Activated CD4-positive, alpha-beta T cell treated with anti-CD3 and anti-CD28 coated beads, Interleukin-2, amount 50 U/mL, for 24 hours (primary cell): ENCODE data around the gene TBC1D1.

Source experiments
- DNase-seq, 2 donors: peaks; one replicate each; pipeline ENCODE4 v3.0.0-alpha.2; 2020; ENCODE audit warnings: low read depth in 1 of 2, low spot score in 1 of 2

The TBC1D1 gene

DNA sequence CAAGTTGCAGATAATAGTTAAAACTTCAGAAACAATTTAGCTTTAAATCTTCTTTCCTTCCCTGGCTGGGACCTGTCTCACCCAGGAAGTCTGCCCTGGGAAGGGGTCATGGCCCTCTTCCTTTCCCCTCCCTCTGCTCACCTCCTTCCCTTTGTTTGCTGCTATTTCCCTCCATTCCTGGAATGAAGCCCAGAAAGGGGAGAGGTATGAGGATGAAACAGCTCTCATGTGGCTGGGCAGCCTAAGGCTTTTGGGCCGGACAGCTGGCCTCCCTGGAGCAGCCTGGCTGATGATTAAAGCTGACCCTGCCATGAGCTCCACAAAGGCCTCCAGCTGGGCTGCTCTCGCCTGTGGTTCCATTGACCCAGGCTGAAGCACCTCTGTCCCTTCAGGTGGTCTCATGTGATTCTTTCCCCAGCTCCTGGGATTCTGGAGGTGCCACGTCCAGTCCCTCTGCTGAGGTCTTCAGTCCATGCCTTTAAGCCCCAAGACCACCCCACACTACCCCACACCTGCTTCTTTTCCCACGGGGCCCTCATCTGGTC lies 271.4 kb downstream of the TBC1D1 start:
- DNase-seq: no peak

DNA sequence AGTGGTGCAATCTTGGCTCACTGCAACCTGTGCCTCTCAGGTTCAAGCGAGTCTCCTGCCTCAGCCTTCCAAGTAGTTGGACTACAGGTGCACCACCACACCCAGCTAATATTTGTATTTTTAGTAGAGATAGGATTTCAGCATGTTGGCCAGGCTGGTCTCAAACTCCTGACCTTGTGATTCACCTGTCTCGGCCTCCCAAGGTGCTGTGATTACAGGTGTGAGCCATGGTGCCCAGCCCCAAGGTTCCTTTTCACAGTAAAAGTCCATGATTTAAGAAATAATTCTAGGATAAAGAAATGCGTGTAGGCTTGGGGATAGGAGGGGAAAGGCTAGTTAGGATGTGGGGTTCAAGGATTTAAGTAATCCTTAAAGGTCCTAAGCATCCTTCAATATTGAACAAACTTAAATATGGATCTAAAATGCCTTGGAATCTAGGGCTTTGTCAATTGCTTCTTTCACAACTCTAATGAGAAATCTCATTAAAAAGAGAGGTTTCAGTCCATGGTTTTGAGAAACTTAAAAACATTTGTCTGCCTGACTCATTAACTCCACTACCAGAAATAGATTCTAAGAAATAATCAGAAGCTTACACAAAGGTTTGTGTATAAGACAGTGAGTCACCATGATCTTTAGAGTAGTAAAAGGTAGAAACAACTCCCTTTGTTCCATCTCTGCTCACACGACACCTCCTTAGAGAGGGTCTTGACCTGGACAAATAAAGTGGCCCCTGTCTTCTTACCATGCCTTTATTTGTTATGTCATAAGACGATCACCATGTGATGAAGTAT lies 272.5 kb downstream of the TBC1D1 start:
- DNase-seq: no peak

DNA sequence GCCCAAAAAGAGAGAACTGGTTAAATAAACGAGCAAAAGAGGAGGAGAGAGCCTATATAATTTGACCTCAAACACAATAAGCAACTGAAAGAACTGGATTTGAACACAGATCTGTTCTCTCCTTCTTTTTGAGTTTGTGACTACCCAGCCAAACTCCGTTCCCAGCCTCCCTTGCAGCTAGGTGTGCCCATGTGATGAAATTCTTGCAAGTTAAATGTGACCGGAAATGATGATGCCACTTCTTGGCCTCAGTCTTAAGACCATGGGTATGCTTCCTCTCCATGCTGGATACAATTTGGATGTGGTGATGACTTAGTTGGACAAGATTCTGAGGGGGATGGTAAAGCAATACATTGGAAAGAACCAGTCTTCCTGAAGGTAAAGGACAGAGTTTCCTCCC lies 273.5 kb downstream of the TBC1D1 start:
- no peak for DNase-seq

DNA sequence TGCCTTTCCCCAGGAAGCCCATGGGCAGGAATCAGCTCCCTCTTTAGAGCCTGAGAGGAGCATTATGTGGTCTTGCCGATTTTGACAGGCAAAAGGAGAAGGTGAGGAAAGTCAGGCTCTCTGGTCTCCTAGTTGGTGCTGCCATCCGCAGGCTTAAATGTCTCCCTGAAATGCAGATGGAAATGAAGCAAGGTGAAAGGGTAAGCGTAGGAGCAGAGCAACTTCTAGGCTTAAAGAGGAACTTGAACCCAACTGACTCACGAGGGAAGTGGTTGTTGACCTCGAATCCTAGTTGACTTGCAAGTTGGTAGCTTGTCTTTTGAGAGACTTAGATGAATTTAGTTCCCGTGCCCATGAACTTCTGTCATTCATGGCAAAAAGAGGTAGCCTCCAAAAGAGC lies 275.2 kb downstream of the TBC1D1 start:
- DNase-seq: no peak

DNA sequence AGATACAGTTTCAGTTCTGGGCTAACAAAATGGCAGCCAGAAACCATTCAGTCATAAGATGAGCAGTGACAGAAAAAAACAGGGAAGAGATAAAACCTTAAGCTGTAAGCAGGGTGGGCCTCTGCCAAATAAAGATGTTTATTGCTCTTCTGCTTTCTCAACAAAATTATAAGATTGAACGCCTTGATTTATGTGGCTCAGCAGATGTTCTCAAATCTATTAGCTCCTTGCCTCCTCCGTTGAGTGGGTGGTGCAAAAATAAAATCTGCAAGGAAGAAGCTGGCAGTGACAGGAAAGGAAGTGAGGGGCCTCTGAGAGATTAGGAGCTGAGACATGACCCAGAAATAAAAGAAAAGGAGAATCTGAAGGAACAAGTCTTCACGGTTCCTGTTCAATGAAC lies 275.9 kb downstream of the TBC1D1 start:
- no peak for DNase-seq

DNA sequence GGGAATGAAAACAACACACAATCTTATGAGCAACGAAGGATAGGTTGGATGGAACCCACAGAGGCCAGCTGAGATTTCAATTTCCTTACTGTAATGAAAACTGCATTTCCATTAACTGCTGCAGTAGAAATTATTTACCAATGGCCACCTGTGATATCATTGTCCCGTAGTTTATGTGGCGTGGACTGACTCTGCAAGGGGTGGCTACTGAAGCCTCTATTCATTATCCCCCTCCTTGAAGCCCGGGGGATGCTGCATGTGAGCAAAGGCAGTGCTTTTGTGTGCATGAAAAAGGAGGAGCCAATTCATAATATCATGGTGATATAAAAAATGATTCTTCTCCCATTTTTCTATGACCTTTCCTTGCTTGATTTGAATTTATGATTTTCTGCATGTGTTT lies 277.1 kb downstream of the TBC1D1 start:
- no peak for DNase-seq

DNA sequence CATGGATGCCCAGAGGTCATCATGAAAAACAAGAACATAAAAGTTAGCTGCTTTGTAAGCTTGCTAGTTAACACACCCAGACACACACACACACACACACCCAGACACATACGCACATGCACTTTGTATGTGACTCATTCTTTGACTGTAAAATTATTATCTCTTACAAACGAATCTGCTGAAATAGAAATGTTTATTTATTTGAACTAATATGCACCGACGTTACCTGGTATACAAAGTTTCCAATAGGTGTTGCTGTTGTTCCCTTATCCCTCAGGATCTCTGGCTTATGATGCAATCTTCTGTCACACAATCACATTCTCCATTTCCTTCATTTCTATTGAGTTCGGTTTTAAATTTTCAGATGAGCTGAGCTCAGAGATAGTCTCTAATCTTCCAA lies 278.6 kb downstream of the TBC1D1 start:
- no peak for DNase-seq

DNA sequence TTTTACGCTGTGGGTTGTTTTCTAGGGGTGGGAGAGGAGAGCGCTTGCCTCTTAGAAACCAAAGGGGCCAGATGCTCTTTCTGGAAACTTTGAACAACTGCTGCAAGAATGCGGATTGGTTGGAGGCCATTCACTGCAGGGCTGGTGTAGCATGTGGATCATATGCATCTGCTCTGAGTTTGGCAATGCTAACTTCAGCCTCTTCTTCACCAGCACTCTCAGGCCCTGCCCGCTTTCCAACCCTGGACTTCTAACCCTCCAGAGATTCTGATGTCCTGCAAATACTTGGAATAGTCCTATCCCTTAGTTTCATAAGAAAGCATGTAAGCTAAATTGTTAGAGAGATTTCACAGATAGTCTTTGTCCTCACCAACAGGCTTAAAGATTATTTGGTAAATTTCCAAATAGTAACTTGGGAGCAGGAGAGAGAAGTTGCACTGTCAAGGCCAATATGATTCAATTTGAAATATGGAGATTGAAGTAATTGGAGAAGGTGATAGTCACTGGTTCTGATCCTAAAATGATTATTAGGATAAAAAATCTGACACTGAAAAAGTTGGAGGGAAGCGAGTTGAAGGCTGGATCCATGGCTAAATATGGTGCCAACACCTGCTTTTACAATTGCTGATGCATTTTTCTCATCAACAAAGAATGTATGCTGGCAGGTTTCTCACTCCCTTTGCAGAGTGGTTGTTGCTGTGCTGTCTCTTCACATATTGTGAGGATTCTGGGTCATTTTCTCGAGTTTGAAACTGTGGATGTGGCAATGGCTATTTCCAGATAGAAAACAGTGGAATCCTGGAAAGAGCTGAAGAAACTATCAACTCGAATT lies 279.7 kb downstream of the TBC1D1 start:
- no peak for DNase-seq

DNA sequence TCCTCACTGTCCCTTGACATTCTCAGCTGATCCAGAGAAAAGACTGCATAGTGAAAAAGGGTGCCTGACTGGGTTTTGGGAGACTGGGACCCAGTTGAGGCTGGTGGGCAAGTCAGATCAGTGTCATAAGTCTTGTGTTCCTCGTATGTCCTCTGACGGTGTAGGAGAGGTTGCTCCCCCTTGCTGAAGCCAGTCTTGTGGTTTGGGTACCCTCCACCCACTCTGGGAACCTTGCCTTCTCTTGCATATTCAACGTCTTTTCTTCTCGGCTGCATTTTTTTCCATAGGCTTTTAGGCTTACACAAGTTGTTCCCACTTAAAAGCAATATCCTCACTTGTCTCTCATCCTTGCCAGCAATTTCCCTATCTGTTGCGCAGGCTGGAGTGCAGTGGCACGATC lies 281.2 kb downstream of the TBC1D1 start:
- no peak for DNase-seq

DNA sequence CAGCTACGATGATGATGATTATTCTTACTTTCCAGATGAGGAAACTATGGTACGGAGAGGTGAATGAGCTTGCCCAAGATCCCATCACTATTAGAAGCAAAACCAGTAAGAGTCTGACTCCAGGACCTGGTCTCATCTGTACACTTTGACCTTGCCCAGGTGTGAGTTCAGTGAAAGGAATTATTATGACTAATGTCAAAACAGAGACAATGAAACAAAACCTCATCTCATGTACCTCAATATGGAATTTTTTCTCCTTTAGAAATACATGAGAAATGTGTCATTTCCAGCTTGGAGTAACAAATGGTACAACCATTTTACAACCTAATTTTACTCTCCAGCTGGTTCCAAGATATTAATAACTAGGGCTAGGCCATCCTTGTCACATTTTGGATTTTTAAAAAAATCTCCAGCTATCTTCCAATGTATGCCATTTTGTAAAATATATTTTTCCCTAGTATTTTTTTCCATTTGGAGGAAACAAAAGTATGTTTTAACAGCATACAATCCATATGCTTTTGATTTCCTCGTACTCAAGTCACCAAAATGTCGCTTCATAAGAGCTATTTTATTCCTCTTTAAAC lies 283.1 kb downstream of the TBC1D1 start:
- DNase-seq: no peak

DNA sequence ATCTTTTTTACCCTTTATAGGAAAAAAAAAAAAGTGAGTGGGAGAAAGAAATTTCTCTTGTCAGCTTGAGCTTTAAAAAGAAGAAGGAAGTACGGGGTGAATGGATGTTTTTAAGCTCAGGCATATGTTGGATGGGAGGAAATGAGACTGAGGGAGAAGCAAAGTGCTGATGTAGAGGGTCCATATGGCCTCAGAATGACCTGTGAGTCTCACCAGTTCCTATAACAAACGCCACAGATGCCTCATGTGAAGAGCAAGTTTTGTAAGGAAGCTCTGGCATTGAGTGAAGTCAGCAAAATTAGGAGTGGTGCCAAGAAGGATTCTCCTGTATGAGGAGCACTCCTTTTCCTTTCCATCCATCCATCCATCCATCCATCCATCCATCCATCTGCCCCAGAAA lies 283.9 kb downstream of the TBC1D1 start:
- DNase-seq: no peak

DNA sequence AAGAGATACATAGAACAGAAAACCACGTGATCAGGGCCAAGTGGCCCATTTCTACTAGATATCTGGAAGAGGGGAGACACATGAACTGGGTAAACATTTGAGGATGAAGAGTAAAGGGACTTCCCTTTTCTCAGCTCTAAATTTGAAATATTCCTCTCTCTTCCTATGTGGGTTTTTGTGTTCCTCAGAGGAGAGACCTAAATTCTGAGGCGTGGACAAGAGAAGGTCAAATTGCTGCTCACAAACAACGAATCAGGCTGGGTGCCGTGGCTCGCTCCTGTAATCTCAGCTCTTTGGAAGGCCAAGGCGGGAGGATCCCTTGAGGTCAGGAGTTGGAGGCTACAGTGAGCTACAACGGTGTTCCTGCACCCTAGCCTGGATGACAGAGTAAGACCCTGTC lies 285.3 kb downstream of the TBC1D1 start:
- no peak for DNase-seq

DNA sequence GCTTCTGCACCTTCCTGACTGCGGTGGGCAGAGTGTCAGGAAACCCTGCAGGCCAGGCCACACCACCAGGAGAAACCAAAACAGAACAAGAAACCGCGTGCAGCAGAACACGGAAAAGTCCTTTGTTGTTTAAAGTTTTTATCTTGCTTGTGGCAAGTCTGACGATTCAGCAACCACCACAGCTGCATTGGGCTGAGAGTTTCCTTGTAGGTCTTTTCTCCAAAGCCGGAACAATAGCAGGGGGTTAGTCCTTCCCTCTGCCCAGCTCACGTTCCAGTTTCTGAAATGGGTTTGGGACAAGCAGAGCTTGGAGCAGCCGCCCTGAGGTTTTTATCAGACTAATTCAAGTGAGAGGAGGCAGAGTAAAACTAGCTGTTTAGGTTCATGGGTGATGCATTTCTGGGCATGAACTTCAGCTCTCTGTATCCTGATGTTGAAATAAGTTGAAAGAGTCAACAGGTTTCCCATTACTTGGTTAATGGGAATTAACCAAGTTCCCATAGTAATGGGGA lies 286.2 kb downstream of the TBC1D1 start:
- DNase-seq: peak in 1 of 2 donors; percentile 51

DNA sequence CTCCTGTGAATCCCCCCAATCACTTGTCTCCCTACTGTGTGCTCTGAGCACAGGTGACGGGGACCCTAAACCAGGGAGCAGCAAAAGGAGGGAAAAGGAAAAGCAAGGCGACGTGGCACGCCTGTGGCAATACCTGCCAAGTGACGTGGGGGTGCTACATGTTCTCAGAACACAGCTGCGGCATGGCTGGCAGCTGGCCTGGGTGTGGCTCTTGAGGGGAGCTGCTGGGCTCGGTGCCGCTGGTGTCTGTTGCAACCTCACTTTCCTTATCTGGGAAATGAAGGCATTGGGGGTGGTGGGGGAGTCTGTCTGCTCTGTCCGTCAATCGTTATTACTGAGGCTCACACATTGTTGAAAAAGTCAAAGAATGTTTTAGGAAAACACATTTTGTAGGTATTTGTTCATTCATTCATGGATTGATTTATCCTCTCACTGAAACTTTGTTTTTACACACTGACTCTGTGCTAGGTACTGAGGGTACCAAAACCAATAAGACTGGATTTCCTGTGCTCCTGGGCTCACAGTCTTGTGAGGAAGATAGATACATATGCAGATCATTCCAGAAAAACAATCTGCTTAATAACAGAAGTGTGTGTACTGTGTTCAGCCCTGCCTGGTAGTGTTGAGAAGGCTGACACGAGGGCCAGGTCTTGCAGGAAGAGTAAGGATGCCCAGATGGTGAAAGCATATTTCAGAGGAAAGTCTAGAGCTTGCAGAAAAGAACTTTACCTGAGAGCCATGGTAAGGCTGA lies 286.9 kb downstream of the TBC1D1 start:
- DNase-seq: peak in 1 of 2 donors; percentile 18

DNA sequence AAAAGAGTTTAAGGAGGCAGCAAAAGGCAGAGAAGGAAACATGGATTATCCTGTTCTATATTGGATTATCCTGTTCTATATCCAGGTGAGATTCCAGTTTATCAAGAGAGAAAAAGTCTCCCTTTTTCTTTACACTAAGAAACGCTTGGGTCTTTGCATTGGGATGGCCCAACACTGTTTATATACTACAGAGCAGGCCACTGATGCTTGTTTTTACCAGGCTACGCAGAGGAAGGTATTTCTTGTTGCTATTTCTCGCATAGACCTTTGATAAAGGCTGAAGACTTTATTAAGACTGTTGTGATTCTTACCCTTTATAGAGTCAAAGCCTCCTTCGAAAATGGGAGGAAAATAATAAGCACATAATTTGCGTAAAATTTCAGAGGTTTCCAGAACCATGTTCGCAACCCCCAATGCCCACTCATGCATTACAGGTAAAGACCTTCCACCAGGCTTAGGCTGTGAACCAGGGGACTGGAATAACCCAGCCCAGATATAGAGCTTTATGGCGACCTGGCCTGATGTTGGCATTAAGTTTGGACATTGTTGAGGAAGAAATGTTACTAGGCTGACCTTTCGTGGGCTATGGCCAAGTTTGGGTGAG lies 287.6 kb downstream of the TBC1D1 start:
- DNase-seq: no peak

DNA sequence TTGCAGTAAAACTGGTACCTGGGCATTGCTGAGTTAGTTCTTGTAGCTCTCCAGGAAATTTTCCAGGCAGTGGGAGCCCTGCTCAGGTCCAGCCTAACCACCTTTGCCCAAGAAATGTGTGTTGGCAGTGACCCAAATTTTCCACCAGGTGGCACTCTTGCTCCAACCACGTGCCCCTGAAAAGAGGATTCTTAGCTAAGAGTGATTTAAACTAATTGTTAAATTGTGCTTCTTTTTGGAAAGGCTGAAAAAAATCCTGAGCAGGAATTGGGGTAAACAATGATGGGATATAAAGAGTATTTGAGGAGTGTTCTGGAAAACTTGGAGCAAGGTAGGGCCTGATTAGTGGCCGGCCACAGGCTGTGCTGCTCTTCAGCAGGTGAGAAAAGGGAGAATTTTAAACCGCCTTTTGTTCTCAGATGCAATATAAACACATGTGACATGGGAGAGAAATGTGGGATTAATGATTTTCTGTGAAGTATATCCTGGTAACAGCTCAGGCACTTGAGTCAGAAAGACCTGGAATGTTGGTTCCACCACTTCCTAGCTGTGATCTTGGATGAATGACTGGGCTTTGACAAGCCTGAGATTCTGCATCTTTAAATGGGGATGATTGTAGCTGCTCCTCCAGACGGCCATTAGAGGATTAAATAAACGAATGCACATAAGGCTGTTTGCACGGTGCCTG lies 288.9 kb downstream of the TBC1D1 start:
- DNase-seq: peak; percentile 58 to 73

DNA sequence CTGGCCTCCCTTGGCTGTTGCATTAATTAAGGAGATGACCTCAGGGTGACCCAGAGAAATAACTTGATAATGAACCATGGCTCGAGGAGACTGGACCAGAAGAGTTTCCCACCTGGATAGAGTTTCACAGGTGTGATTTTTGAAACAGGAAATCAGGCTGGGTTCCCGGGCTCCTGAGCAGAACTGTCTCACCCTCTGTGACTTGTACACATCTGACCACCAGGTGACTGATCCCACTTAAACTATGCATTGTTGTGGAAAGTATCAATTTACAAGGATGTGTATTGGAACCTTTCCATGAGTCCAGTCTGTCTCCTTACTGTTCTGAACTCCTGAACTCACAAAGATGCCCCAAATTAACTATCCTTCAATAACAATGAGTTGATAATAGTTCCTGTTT lies 289.6 kb downstream of the TBC1D1 start:
- no peak for DNase-seq

DNA sequence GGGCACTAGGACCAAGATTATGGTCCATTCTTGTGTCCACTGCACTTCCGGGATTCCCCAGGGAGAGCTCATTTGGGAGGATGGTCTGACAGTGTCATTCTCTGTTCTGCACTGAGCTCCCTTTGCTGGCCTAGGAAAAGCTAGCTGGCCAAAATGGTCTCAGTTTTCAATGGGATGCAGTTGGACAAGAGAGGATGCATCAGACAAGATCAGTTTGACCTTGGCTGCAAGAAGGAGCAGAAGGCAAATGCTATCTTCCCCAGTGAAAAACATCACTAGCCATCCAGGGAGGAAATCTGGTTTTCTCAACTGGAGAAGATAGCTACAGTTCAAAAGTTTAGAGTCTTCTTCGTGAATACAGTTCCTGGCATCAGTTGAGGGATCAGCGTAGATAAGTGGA lies 290.4 kb downstream of the TBC1D1 start:
- DNase-seq: no peak

DNA sequence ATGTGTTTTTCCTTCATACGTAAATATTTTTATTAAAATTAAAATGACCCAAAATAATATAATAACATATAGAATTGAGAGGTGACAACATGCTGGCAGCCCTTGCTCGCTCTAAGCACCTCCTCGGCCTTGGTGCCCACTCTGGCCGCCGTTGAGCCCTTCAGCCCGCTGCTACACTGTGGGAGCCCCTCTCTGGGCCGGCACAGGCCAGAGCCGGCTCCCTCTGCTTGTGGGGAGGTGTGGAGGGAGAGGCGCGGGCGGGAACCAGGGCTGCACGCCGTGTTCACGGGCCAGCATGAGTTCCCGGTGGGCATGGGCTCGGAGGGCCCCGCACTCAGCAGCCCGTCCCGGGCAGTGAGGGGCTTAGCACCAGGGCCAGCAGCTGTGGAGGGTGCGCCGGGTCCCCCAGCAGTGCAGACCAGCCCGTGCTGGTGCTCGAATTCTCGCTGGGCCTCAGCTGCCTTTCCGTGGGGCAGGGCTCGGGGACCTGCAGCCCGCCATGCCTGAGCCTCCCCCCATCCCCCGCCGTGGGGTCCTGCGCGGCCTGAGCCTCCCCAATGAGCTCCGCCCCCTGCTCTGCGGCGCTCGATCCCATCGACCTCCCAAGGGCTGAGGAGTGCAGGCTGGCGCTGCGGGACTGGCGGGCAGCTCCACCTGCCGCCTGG lies 291.6 kb downstream of the TBC1D1 start:
- DNase-seq: no peak
